Progenitor cell of endocrine pancreas (in vitro differentiated cells): ENCODE data around the gene ATP6AP1. TPM values are rescaled to one million over a fixed set of nuclear protein-coding genes. Genes with fewer than 3 reads are reported as not detected.
A peak's percentile ranks its signal among the peaks of the same experiment; 100 is the strongest.

Experiments
- DNase-seq: peaks from one replicate; pipeline ENCODE4 v3.0.0; 2021; ENCODE audit warnings: low spot score; ENCODE audit not compliant: unreplicated experiment
- H3K27ac Mint-ChIP-seq: 2 replicates; pipeline ENCODE4 v1.8.0; 2021; ENCODE audit warnings: mild to moderate bottlenecking, moderate library complexity, mixed read lengths
- H3K27me3 Mint-ChIP-seq: 2 replicates; pipeline ENCODE4 v1.8.0; 2021; ENCODE audit warnings: mixed read lengths
- H3K36me3 Mint-ChIP-seq: 2 replicates; pipeline ENCODE4 v1.8.0; 2022; ENCODE audit warnings: mixed read lengths; ENCODE audit not compliant: insufficient read depth
- H3K4me1 Mint-ChIP-seq: 2 replicates; pipeline ENCODE4 v1.8.0; 2021; ENCODE audit warnings: low read depth, mixed read lengths
- H3K4me3 Mint-ChIP-seq: 2 replicates; pipeline ENCODE4 v1.8.0; 2021; ENCODE audit warnings: low read depth, mild to moderate bottlenecking, moderate library complexity, mixed read lengths
- H3K9me3 Mint-ChIP-seq: 2 replicates; pipeline ENCODE4 v1.8.0; 2021; ENCODE audit warnings: low read depth, mixed read lengths
- total RNA-seq: library from RNA; stranded (reverse); gene quantifications from 2 replicates; pipeline ENCODE4 v1.2.1, GENCODE V29; 2021
- TF ChIP-seq, protein P1 (sequence below): fragments of 200-600 bp; sonication (generic); IDR thresholded peaks from one replicate; pipeline ENCODE4 v1.5.0; 2021; ENCODE audit warnings: antibody characterized with exemption, mild to moderate bottlenecking; ENCODE audit not compliant: unreplicated experiment

ATP6AP1 gene
- total RNA-seq, 1 donor from 2014 or later = 82.1 TPM

DNA sequence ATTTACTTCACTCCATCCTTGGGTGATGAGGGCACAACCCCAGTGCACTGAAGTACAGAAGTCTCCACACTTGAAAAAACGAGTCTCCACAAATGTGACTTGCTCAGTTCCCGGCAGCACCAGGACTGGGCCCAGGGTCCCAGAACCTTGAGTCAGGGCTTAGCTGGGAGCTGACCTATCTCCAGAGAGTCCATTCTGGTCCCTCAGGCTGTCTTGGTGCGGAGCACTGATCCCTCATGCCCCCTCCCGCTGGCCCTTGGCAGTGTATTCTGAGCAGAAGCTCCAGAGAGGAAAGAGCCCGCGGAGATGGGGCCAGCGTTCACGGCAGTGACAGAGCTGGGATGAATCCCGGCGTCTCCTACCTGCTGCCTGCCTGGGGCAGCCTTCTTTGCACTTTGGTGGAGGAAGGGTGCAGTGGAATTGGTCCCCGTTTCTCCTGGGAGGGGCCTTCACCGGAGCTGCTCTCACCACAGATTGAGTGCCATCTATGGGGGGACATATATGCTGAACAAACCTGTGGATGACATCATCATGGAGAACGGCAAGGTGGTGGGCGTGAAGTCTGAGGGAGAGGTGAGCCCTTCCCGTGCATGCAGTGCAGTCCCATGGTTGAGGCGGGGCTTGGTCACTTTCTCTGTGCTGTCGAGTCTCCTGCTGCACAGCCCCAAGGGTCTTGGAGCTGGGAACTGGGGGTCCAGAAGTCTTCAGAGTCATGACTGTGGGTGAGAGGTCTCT lies 12.3 kb downstream of the ATP6AP1 start:
- Mint-ChIP-seq H3K36me3 (peaks cover 3% of the 10 kb centered on the region), H3K27me3 (no peaks in the 10 kb centered on the region), H3K27ac (no peak overlapping the region), H3K4me3 (no peak overlapping the region), H3K4me1 (peaks cover 4% of the 10 kb centered on the region), H3K9me3 (no peaks in the 10 kb centered on the region)
- TF ChIP-seq, protein P1, sequence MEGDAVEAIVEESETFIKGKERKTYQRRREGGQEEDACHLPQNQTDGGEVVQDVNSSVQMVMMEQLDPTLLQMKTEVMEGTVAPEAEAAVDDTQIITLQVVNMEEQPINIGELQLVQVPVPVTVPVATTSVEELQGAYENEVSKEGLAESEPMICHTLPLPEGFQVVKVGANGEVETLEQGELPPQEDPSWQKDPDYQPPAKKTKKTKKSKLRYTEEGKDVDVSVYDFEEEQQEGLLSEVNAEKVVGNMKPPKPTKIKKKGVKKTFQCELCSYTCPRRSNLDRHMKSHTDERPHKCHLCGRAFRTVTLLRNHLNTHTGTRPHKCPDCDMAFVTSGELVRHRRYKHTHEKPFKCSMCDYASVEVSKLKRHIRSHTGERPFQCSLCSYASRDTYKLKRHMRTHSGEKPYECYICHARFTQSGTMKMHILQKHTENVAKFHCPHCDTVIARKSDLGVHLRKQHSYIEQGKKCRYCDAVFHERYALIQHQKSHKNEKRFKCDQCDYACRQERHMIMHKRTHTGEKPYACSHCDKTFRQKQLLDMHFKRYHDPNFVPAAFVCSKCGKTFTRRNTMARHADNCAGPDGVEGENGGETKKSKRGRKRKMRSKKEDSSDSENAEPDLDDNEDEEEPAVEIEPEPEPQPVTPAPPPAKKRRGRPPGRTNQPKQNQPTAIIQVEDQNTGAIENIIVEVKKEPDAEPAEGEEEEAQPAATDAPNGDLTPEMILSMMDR = no peak
- no peak for DNase-seq

DNA sequence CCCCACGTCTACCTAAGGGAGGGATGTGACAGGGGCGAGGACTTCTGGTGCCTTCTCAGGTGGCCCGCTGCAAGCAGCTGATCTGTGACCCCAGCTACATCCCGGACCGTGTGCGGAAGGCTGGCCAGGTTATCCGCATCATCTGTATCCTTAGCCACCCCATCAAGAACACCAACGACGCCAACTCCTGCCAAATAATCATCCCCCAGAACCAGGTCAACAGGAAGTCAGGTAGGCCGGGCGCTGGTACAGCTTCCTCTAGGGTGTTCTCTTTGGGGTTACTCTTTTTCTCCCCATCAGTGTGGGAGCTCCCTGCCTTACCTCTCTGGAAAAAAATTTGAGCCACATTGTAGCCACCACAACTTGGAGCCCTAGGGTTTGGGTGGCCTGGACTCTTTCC lies 13.1 kb downstream of the ATP6AP1 start:
- Mint-ChIP-seq H3K4me1 (peaks cover 4% of the 10 kb centered on the region), H3K27ac (no peak overlapping the region), H3K36me3 (peaks cover 5% of the 10 kb centered on the region), H3K27me3 (no peaks in the 10 kb centered on the region), H3K4me3 (no peak overlapping the region), H3K9me3 (no peaks in the 10 kb centered on the region)
- TF ChIP-seq, protein P1 = no peak
- no peak for DNase-seq

DNA sequence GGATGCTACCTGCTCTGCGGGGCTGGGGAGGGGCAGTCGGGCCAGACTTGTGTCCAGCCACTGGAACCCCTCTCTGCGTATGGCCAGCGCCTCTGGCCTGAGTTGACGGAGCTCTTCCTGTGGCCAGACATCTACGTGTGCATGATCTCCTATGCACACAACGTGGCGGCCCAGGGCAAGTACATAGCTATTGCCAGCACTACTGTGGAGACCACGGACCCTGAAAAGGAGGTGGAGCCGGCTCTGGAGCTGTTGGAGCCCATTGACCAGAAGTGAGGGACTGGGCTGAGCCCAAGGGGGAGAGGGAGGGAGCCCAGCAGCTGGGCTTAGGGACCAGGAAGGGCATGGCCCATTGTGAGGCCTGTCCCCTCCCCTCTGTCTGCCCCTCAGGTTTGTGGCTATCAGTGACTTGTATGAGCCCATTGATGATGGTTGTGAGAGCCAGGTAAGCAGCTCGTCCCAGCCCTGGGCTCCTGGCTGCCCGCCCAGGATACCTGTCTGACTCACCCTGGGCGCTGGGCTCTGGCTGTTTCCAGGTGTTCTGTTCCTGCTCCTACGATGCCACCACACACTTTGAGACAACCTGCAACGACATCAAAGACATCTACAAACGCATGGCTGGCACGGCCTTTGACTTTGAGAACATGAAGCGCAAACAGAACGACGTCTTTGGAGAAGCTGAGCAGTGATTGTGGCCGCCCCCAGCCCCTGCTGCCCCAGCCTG lies 13.7 kb downstream of the ATP6AP1 start:
- Mint-ChIP-seq H3K36me3 (peaks cover 7% of the 10 kb centered on the region), H3K4me1 (peaks cover 4% of the 10 kb centered on the region), H3K4me3 (no peak overlapping the region), H3K27ac (no peak overlapping the region), H3K9me3 (peaks cover 3% of the 10 kb centered on the region), H3K27me3 (no peaks in the 10 kb centered on the region)
- no peak for DNase-seq
- TF ChIP-seq, protein P1 = no peak

DNA sequence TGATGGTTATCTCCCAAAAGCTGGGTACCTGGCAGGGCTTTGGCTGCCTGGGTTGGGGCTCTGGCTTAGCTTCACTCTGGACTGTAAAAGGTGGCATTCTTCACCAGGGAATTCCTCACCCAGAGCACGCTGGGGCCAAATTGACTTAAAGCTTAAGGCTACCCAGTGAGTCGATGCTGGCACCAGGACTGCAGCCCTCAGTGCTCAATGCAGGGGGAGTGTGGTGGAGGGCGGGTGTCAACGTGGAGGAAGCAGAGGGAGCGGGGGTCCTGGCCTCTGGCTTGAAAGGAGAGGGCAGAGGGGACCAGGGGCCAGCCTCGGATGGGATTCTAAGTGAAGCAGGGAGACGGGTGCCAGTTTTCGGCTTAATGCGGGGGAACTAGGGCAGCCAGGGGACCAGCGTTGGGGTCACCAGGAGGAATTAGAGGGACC lies 15.0 kb downstream of the ATP6AP1 start:
- H3K36me3 Mint-ChIP-seq = peaks cover 8% of the 10 kb centered on the region

More for the DNA sequence above, 15.0 kb downstream of the ATP6AP1 start:
- Mint-ChIP-seq H3K27me3 (no peaks in the 10 kb centered on the region), H3K4me3 (peak overlapping the region; percentile 72), H3K27ac (peak overlapping the region; percentile 82), H3K9me3 (peaks cover 4% of the 10 kb centered on the region), H3K4me1 (no peaks in the 10 kb centered on the region)
- no peak for DNase-seq
- TF ChIP-seq, protein P1 = no peak
